Renal cortex interstitium (tissue), 11 donors: ENCODE results near the gene ZNF891. TPM values are rescaled to one million over a fixed set of nuclear protein-coding genes. Genes with fewer than 3 reads are reported as not detected.

Source experiments
- DNase-seq, 11 donors: peaks; one replicate each; pipeline ENCODE4 v3.0.0-alpha.2; 2013; ENCODE audit warnings: low read depth in 9 of 11, low spot score in 4 of 11; ENCODE audit errors: extremely low read depth in 1 of 11
- polyA plus RNA-seq, 3 donors: library from polyadenylated mRNA; unstranded; fragments of 120-200 nt; gene quantifications; one replicate each; pipeline ENCODE4 v1.2.1, GENCODE V29; 2013; ENCODE audit not compliant: insufficient read length in 3 of 3

ZNF891 gene
- polyA plus RNA-seq, 3 donors, result 4.1 to 8.3 (median 4.5) TPM

GRCh38 chr12:133081159-133081780, 48.8 kb downstream of the ZNF891 start:
- DNase-seq, result no peak

- DNase-seq, result peak; percentile 90 to 99 (median 96)
Measured at GRCh38 chr12:133080368-133081158, 49.5 kb downstream of the ZNF891 start, which contains the start of gene ZNF140. Gene ZNF140 (plus strand): TSS chr12:133080923. CDS start chr12:133081321, 398 bp downstream.

DNA sequence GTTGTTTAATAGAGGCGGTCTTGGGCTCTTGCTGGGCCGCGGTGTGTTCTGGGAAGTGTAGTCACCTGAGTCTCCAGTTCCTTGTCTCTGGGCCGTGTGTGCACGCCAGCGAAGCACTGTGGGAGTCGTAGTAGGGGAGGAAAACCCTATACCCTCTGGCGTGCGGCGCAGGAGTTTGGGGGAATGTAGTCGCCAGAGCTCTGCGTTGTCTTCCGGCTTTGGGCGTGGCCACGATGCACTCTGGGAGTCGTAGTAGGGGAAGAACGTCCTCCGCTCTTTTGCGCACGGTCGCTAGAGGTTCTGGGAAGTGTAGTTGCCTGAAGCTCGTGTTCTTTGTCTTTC, 50.1 kb downstream of the ZNF891 start:
- DNase-seq, result peak; percentile 96 to 99 (median 98)

DNA sequence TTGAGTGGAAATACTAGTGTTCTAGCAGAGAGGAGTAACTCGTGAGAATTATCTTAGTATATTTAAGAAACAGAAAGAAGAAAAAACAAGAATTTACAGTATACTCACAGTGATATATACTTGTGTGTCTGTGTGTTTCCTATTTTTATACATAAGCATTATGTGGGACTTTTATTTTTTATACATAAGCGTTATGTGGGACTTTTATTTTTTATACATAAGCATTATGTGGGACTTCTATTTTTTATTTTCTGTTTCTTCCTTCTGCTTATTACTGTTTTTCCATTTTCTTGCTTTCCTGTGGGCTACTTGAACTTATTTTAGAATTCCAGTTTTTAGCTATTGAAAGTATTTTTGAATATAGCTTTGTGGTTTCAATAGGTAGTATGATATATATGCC, 56.2 kb downstream of the ZNF891 start:
- DNase-seq, result no peak

DNA sequence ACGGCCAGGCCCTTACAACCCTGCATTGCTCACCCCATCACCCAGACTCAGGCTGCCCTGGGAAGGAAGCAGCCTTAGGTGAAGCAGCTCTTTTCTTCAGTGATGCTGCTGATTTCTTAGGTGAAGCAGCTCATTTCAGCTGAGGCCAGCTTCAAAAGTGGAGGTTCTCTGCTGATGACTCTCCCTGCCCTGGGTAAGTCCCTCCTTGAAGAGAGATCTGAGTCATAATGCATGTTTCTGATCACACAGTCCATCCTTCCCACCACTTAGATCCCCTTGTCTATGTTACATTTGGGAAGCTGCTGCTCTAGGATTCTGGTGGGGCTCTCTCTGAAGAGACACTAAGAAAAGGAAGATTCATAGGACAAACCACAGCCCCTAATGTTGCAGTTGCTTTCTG, 66.5 kb downstream of the ZNF891 start:
- no peak for DNase-seq

DNA sequence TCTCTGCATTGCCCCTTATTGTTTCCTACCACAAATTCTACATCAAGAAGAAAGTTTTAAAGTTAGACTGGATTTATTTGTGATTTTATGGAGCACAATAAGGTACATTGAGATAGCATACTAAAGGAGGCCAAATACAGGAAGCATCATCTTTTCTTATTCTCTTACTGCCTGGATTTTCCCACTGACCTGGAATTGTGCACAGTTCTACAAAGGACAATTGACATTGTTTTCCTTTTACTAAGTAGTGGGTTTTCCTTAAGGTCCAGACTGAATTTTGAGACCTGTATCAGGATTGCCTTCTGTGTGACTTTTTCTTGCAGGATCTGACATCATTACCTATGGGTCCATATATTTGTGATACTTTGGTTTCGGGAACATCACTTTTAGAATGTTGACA, 68.1 kb downstream of the ZNF891 start:
- DNase-seq, result no peak

DNA sequence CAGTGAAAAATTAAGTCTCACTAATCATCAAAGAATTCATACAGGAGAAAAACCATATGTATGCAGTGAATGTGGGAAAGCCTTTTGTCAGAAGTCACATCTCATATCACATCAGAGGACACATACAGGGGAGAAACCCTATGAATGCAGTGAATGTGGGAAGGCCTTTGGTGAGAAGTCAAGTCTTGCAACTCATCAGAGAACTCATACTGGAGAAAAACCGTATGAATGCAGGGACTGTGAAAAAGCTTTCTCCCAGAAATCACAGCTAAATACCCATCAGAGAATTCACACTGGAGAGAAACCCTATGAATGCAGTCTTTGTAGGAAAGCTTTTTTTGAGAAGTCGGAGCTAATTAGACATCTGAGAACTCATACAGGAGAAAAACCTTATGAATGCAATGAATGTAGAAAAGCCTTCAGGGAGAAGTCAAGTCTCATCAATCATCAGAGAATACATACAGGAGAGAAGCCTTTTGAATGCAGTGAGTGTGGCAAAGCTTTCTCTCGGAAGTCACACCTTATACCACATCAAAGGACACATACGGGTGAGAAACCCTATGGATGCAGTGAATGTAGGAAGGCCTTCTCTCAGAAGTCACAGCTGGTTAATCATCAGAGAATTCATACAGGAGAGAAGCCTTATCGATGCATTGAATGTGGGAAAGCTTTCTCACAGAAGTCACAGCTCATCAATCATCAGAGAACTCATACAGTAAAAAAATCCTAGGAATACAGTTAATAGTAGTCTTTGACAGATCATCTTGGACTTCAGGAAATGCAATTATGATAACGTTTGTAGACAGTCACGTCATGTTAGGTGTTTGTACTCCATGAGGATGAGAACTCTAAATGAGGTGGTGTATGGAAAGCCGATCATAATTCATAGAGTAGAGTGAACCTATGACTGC, 71.6 kb downstream of the ZNF891 start:
- no peak for DNase-seq

GRCh38 chr12:133057446-133057845, 72.6 kb downstream of the ZNF891 start:
- no peak for DNase-seq

Other genes starting within 250 kb of the ZNF891 start
- gene CHFR, start 242.7 kb downstream of the ZNF891 start, polyA plus RNA-seq, result 10 to 100 TPM; 21.6 to 28.0 (median 22.7) TPM
- 10 to 100 TPM; 23.6 to 27.9 (median 27.6) TPM for gene ZNF605, start 174.0 kb downstream of the ZNF891 start, polyA plus RNA-seq
- gene ZNF26, start 143.9 kb downstream of the ZNF891 start, polyA plus RNA-seq, result 10 to 100 TPM; 11.0 to 16.8 (median 12.8) TPM
- gene ZNF84, start 92.8 kb downstream of the ZNF891 start, polyA plus RNA-seq, result 10 to 100 TPM; 63.0 to 81.9 (median 80.8) TPM
- 10 to 100 TPM; 35.1 to 47.7 (median 43.8) TPM for gene ZNF140, start 49.4 kb downstream of the ZNF891 start, polyA plus RNA-seq
- gene ZNF10, start 353 bp upstream of the ZNF891 start, polyA plus RNA-seq, result 10 to 100 TPM; 17.1 to 38.0 (median 21.8) TPM
- 10 to 100 TPM; 28.8 to 34.9 (median 32.7) TPM for gene ZNF268, start 51.2 kb upstream of the ZNF891 start, polyA plus RNA-seq
- gene ANHX, start 105.6 kb upstream of the ZNF891 start, polyA plus RNA-seq, result not detected